Right lobe of liver (tissue), 6 donors: Measurements from ENCODE around the gene MATN1. TPM values are rescaled to one million over a fixed set of nuclear protein-coding genes. Genes with fewer than 3 reads are reported as not detected.

Source experiments
- ATAC-seq, 4 donors: fragments of 200-7000 bp; cut with Tn5 transposase; one replicate each; pipeline ENCODE4 v1.9.1; 2020; ENCODE audit warnings: mild to moderate bottlenecking in 4 of 4, moderate library complexity in 4 of 4
- DNase-seq, 3 donors: peaks; one replicate each; pipeline ENCODE4 v3.0.0-alpha.2; 2020
- H3K27ac ChIP-seq, 3 donors: fragments of 200-600 bp; one replicate each; pipeline ENCODE4 v1.8.0; 2022
- H3K27me3 ChIP-seq, 2 donors: fragments of 200-600 bp; one replicate each; pipeline ENCODE4 v1.8.0; 2022
- H3K36me3 ChIP-seq, 4 donors: fragments of 200-600 bp; sonication (generic) in 1 of 4; one replicate each; pipeline versions ENCODE4 v1.5.1 to v1.8.0; 2017 to 2022; ENCODE audit warnings: control low read depth in 1 of 4
- H3K4me1 ChIP-seq, 4 donors: fragments of 200-600 bp; sonication (generic) in 1 of 4; one replicate each; pipeline versions ENCODE4 v1.5.1 to v1.8.0; 2017 to 2022; ENCODE audit warnings: control low read depth in 1 of 4
- H3K4me3 ChIP-seq, 3 donors: fragments of 200-600 bp; one replicate each; pipeline ENCODE4 v1.8.0; 2022
- H3K9me3 ChIP-seq, 4 donors: fragments of 200-600 bp; sonication (generic) in 1 of 4; one replicate each; pipeline versions ENCODE4 v1.5.1 to v1.8.0; 2017 to 2022; ENCODE audit warnings: control low read depth in 1 of 4
- POLR2A ChIP-seq: fragments of 450-650 bp; IDR thresholded peaks from one replicate; pipeline ENCODE4 v1.6.1; 2017; ENCODE audit warnings: antibody characterized with exemption, mild to moderate bottlenecking
- WGBS: methylation state at CpG from one replicate; pipeline ENCODE4 v1.1.6; 2018; ENCODE audit warnings: low coverage, low lambda C conversion rate; ENCODE audit not compliant: insufficient coverage; ENCODE audit errors: missing lambda C conversion rate; 5-methylcytosine and 5-hydroxymethylcytosine counted together
- intact Hi-C, 2 donors: fragments of 100-400 bp; cut with DNase I; formaldehyde crosslinking; loops; one replicate each; pipeline versions ENCODE4 v1.11.2 to v1.14.1; 2022
- total RNA-seq, 6 experiments: library from RNA; depleted of rRNA in 2 of 6; stranded (reverse); fragments of >200 nt in 2 of 6; fragmentation: NEBNext Ultra II Directional in 3 of 6; extraction: Animal tissue kit (Norgen Biotek cat#: 25700) in 3 of 6; gene quantifications; one replicate each; pipeline versions ENCODE4 v1.1.0 to v1.2.4, GENCODE V29; 2016 to 2023
- TF ChIP-seq, protein P1 (sequence below), 4 donors: fragments of 200-600 bp in 3 of 4; fragments of 450-650 bp in 1 of 4; IDR thresholded peaks; one replicate each; pipeline versions ENCODE4 v1.5.1 to v1.8.0; 2016 to 2022; ENCODE audit warnings: antibody characterized with exemption in 4 of 4, mild to moderate bottlenecking in 2 of 4
- donor health status: DM: no; HTN: yes; CAD: no.
- donor health status: DM: no; HTN: no; CAD: no.
- donor health status: DM: no; HTN: no; CAD: no.
- donor health status: DM: no; HTN: yes; CAD: no.
- donor health status: DM: no; HTN: yes; CAD: no.

MATN1 gene
- total RNA-seq, 6 experiments from 2014 or later: not detected

DNA sequence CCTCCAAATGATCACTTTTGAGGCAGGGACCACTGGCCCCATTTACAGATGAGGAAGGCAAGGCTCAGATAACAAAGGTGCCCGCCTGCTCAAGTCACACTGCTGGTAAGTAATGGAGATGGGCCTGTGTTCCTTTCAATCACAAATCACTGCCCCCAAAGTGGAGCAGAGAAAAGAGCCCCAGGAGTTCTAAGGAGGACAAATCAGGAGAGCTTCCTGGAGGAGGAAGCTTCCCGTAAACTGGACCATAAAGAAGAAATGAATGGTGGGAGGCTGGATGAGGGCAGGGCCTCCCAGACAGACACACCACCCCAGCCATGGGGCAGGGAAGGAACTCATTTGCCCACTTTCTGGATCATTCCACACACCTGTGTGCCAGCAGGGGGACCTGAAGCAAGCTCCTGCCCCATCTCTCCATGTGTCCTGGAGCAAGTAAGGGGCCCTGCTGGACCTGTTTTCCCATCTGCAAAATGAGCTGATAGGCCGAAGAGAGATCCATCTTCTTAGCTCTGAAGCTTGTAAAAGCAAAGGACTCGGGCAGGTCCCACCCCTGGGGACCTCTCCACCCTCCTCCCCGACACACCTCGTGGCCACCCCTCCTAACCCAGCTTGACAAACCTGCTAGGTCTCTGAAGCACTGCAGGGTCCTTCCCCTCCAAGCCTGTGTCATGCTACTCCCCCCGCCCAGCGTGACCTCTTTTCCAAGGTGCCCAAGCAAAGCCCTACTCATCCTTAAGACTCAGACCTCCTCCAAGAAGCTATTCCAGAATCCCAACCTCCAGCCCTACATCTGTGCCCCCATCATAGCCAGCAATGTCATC, 28.7 kb upstream of the MATN1 start:
- no peak for TF ChIP-seq POLR2A
- TF ChIP-seq, protein P1, sequence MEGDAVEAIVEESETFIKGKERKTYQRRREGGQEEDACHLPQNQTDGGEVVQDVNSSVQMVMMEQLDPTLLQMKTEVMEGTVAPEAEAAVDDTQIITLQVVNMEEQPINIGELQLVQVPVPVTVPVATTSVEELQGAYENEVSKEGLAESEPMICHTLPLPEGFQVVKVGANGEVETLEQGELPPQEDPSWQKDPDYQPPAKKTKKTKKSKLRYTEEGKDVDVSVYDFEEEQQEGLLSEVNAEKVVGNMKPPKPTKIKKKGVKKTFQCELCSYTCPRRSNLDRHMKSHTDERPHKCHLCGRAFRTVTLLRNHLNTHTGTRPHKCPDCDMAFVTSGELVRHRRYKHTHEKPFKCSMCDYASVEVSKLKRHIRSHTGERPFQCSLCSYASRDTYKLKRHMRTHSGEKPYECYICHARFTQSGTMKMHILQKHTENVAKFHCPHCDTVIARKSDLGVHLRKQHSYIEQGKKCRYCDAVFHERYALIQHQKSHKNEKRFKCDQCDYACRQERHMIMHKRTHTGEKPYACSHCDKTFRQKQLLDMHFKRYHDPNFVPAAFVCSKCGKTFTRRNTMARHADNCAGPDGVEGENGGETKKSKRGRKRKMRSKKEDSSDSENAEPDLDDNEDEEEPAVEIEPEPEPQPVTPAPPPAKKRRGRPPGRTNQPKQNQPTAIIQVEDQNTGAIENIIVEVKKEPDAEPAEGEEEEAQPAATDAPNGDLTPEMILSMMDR (IDR thresholded peaks at IDR 0.05): no peak
- ATAC-seq: no peak
- H3K4me1 ChIP-seq: peaks cover 0 to 2% (median 0%) of the 10 kb centered on the region in 4 donors
- no peak overlapping the region for H3K27ac ChIP-seq
- 85% methylated on average over 4 of the region's 8 CpGs for WGBS
- no peaks in the 10 kb centered on the region for H3K27me3 ChIP-seq
- DNase-seq: no peak
- H3K36me3 ChIP-seq: no peaks in the 10 kb centered on the region
- intact Hi-C loops: no loop called here
- H3K4me3 ChIP-seq: no peak overlapping the region
- H3K9me3 ChIP-seq: no peaks in the 10 kb centered on the region

DNA sequence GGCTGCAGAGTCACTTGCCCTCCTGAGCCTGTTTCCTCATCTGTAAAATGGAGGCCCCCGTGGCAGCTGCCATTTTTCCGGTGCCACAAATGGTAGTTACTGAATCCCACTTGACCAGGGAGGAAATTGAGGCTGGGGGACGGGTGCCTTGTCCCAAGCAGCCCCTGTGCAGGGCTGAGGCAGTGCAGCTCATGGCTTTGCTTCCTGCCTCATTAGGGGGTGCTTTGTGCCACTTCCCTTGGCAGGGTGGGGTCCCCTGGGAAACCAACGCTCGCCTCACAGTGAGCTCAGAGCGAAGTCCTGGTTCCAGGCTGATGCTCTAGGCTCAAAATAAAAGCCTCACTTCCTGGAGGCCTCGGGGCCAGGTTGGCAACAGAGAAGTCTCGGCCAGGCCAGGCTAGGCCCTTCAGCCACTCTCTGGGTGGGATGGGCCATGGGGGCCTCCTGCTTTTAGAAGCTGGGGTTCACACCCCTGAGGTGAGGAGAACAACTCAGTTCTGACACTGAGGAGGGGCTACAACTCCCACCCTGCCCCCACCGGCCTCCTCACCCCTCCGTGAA, 27.4 kb upstream of the MATN1 start:
- DNase-seq: no peak
- H3K9me3 ChIP-seq: no peaks in the 10 kb centered on the region
- no peak for TF ChIP-seq POLR2A
- TF ChIP-seq, protein P1 (IDR thresholded peaks at IDR 0.05): no peak
- H3K4me1 ChIP-seq: peaks cover 0 to 2% (median 0%) of the 10 kb centered on the region in 4 donors
- ATAC-seq: no peak
- no peak overlapping the region for H3K27ac ChIP-seq
- no peaks in the 10 kb centered on the region for H3K27me3 ChIP-seq
- WGBS: 40% methylated on average over 1 of the region's 10 CpGs
- no peak overlapping the region for H3K4me3 ChIP-seq
- intact Hi-C loops: no loop called here
- no peaks in the 10 kb centered on the region for H3K36me3 ChIP-seq

DNA sequence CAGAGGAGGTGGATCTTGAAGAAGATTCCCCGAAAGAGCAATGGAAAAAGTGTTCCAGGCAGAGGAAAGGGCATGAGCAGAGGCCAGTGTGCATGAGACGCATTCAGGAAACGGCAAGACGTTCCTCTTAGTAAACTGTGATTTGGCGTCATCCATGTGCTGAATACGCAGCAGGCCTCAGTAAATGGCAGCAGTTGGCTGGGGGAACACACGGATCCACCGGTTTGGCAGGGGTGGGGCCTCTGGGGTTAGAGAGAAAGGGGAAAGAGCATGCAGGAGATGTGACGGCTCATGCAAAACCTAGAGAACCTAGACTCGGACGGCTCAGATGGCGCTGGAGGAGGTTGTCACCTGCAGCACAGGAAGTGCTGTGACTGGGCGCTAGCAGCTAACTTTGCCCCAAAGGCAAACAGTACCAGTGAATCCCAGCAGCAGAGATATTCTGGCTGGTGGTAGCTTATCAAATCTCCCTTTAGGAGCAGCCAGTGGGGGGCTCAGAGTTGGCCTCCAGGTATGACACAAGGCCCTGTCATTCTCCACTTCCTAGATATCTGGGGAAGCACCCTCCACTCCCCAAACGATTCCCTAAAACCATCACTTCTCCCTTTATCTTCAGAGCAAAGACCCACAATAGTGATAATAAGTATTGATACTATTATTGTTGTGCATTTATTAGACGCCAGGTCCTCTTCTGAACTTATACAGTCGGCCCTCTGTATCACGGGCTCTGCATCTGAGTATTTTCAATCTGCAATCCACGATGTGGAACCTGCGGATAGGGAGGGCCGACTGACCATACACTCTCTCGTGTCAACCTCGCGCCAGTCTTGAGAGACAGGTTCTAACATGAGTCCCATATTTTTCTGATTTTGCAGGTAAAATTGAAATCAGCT, 26.6 kb upstream of the MATN1 start:
- Histone ChIP-seq H3K4me3 (no peak overlapping the region), H3K27ac (no peak overlapping the region), H3K9me3 (no peaks in the 10 kb centered on the region), H3K36me3 (no peaks in the 10 kb centered on the region), H3K27me3 (no peaks in the 10 kb centered on the region), H3K4me1 (peaks cover 0 to 2% (median 0%) of the 10 kb centered on the region in 4 donors)
- TF ChIP-seq POLR2A: no peak
- TF ChIP-seq, protein P1 (IDR thresholded peaks at IDR 0.05): no peak
- intact Hi-C loops: no loop called here
- DNase-seq (no peak), ATAC-seq (peak in 1 of 4 donors; percentile 9)
- WGBS: 63% methylated on average over 21 of the region's 23 CpGs

DNA sequence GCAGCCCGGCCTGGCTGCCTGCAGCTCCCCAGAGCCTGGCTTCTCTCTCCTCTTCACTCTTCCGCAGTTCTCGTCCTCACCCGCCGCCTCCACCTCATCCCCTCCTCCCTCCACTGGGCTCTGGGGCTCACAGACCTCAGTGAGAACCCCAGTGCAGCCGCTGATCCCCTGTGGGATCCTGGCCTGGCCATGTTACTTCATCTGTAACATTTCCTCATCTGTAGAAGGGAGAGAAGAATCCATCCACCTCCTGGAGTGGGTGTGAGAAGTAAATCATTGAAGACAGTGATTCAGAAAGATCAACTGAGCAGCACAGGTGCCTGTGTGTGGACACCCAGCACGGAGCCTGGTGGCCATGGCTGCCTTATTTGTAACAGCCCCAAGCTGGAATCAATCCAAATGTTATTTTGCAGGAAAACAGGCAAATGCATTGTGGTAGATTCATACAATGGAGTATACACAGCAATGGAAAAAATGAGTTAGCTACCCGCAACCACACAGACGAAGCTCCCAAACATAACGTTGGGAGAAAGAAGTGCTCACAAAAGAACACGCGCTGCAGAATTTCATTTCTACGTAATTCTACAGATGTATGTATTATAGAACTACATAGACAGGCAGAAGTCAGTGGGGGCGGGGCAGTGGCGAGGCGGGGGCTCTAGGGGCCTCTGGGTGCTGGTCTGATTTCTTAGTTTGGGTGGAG, 25.5 kb upstream of the MATN1 start:
- Histone ChIP-seq H3K27me3 (no peaks in the 10 kb centered on the region), H3K9me3 (no peaks in the 10 kb centered on the region), H3K27ac (no peak overlapping the region), H3K4me3 (no peak overlapping the region), H3K36me3 (no peaks in the 10 kb centered on the region), H3K4me1 (peaks cover 0 to 2% (median 0%) of the 10 kb centered on the region in 4 donors)
- no peak for ATAC-seq
- WGBS: 80% methylated on average over 16 of the region's 16 CpGs
- TF ChIP-seq, protein P1 (IDR thresholded peaks at IDR 0.05): no peak
- no peak for TF ChIP-seq POLR2A
- intact Hi-C loops: no loop called here
- DNase-seq: no peak
